ENCODE measurements around the gene SPTBN5.

SPTBN5 gene

GRCh38 chr15:41901431-41901830 lies 7.6 kb upstream of the SPTBN5 start:
- DNase-seq: no peak

- DNase-seq: no peak
Measured at GRCh38 chr15:41900526-41901380, 6.9 kb upstream of the SPTBN5 start.

GRCh38 chr15:41899854-41900442 lies 6.1 kb upstream of the SPTBN5 start:
- no peak for DNase-seq

GRCh38 chr15:41897363-41897799 lies 3.5 kb upstream of the SPTBN5 start:
- no peak for DNase-seq

- no peak for DNase-seq
Measured at GRCh38 chr15:41896566-41896965, 2.7 kb upstream of the SPTBN5 start.

- DNase-seq: no peak
Measured at GRCh38 chr15:41895957-41896356, 2.1 kb upstream of the SPTBN5 start.

GRCh38 chr15:41895491-41895890 lies 1.6 kb upstream of the SPTBN5 start:
- DNase-seq: no peak

- peak; percentile 83 to 86 (median 85) for DNase-seq
Measured at GRCh38 chr15:41894791-41895463, 1.1 kb upstream of the SPTBN5 start.

GRCh38 chr15:41894251-41894790 lies 468 bp upstream of the SPTBN5 start:
- DNase-seq: no peak

- no peak for DNase-seq
Measured at GRCh38 chr15:41892621-41893421, 1.0 kb downstream of the SPTBN5 start.

- DNase-seq: no peak
Measured at GRCh38 chr15:41891946-41892345, 1.9 kb downstream of the SPTBN5 start.

- no peak for DNase-seq
Measured at GRCh38 chr15:41891226-41891625, 2.6 kb downstream of the SPTBN5 start.

- DNase-seq: no peak
Measured at GRCh38 chr15:41890050-41890690, 3.7 kb downstream of the SPTBN5 start.

- peak in 1 of 3 donors; percentile 14 for DNase-seq
Measured at GRCh38 chr15:41888662-41889253, 5.1 kb downstream of the SPTBN5 start.

GRCh38 chr15:41887893-41888292 lies 6.0 kb downstream of the SPTBN5 start:
- DNase-seq: no peak

GRCh38 chr15:41887161-41887560 lies 6.7 kb downstream of the SPTBN5 start:
- no peak for DNase-seq

- no peak for DNase-seq
Measured at GRCh38 chr15:41886741-41887140, 7.1 kb downstream of the SPTBN5 start.

- DNase-seq: no peak
Measured at GRCh38 chr15:41885841-41886240, 8.0 kb downstream of the SPTBN5 start.

GRCh38 chr15:41885321-41885720 lies 8.5 kb downstream of the SPTBN5 start:
- no peak for DNase-seq

GRCh38 chr15:41884458-41884857 lies 9.4 kb downstream of the SPTBN5 start:
- no peak for DNase-seq

- DNase-seq: no peak
Measured at GRCh38 chr15:41883484-41883825, 10.4 kb downstream of the SPTBN5 start.

All from suppressor macrophage treated with lipopolysaccharide for 1 hour (primary cell).